Neural cell (in vitro differentiated cells): ENCODE data around the gene KCNAB1.

Experiments
- EP300 ChIP-seq: fragments of 450-650 bp; conservative IDR thresholded peaks from 2 replicates; pipeline ENCODE4 v1.6.1; 2014; ENCODE audit warnings: antibody characterized with exemption, mild to moderate bottlenecking, moderate library complexity; ENCODE audit not compliant: poor library complexity, severe bottlenecking
- EZH2 ChIP-seq: fragments of 200-600, 300-800 bp; shearing (Covaris generic), sonication (generic); IDR thresholded peaks from 2 replicates; pipeline ENCODE4 v1.6.1; 2014; ENCODE audit warnings: antibody characterized with exemption, low read length, borderline replicate concordance, mild to moderate bottlenecking; ENCODE audit not compliant: insufficient read depth, poor library complexity, severe bottlenecking
- MXI1 ChIP-seq: fragments of 450-650 bp; conservative IDR thresholded peaks from 2 replicates; pipeline ENCODE4 v1.6.1; 2014; ENCODE audit warnings: antibody characterized with exemption, mild to moderate bottlenecking; ENCODE audit not compliant: poor library complexity, severe bottlenecking
- POLR2AphosphoS5 ChIP-seq: IDR thresholded peaks from 2 replicates; pipeline ENCODE4 v1.6.1; 2012
- RAD21 ChIP-seq: fragments of 450-650 bp; conservative IDR thresholded peaks from 2 replicates; pipeline ENCODE4 v1.6.1; 2014; ENCODE audit warnings: antibody characterized with exemption, mild to moderate bottlenecking, moderate library complexity
- TAF1 ChIP-seq: IDR thresholded peaks from 2 replicates; pipeline ENCODE4 v1.6.1; 2012; ENCODE audit warnings: low read depth
- TF ChIP-seq, protein P1 (sequence below): fragments of 450-650 bp; IDR thresholded peaks from 2 replicates; pipeline ENCODE4 v1.5.1; 2014; ENCODE audit warnings: antibody characterized with exemption, mild to moderate bottlenecking, moderate library complexity; ENCODE audit not compliant: poor library complexity, severe bottlenecking
- TF ChIP-seq, protein P2 (sequence below): IDR thresholded peaks from 2 replicates; pipeline ENCODE4 v1.6.1; 2012; ENCODE audit warnings: borderline replicate concordance

DNA sequence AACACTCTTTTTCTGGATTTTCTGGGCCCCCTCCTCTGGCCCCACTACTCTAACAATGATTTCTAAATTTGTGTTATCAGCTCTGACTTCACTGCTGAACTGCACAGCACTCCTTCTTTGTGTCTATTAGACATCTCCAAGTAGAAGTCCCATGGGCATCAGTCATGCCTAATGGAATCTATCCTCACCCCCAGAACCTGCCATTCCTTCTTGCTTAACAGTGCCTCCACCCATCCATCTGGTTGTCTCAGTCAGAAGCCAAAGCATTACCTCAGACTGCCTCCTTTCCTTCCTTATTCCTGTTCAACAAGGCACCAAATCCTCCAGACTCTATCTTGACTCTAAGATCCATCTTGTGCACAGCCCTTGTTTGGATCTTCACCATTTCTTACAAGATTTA, 398.3 kb downstream of the KCNAB1 start:
- TF ChIP-seq, protein P1, sequence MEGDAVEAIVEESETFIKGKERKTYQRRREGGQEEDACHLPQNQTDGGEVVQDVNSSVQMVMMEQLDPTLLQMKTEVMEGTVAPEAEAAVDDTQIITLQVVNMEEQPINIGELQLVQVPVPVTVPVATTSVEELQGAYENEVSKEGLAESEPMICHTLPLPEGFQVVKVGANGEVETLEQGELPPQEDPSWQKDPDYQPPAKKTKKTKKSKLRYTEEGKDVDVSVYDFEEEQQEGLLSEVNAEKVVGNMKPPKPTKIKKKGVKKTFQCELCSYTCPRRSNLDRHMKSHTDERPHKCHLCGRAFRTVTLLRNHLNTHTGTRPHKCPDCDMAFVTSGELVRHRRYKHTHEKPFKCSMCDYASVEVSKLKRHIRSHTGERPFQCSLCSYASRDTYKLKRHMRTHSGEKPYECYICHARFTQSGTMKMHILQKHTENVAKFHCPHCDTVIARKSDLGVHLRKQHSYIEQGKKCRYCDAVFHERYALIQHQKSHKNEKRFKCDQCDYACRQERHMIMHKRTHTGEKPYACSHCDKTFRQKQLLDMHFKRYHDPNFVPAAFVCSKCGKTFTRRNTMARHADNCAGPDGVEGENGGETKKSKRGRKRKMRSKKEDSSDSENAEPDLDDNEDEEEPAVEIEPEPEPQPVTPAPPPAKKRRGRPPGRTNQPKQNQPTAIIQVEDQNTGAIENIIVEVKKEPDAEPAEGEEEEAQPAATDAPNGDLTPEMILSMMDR, result no peak
- TF ChIP-seq EP300 (no peak), TAF1 (no peak), MXI1 (no peak), POLR2AphosphoS5 (no peak), EZH2 (no peak), RAD21 (no peak)
- TF ChIP-seq, protein P2, sequence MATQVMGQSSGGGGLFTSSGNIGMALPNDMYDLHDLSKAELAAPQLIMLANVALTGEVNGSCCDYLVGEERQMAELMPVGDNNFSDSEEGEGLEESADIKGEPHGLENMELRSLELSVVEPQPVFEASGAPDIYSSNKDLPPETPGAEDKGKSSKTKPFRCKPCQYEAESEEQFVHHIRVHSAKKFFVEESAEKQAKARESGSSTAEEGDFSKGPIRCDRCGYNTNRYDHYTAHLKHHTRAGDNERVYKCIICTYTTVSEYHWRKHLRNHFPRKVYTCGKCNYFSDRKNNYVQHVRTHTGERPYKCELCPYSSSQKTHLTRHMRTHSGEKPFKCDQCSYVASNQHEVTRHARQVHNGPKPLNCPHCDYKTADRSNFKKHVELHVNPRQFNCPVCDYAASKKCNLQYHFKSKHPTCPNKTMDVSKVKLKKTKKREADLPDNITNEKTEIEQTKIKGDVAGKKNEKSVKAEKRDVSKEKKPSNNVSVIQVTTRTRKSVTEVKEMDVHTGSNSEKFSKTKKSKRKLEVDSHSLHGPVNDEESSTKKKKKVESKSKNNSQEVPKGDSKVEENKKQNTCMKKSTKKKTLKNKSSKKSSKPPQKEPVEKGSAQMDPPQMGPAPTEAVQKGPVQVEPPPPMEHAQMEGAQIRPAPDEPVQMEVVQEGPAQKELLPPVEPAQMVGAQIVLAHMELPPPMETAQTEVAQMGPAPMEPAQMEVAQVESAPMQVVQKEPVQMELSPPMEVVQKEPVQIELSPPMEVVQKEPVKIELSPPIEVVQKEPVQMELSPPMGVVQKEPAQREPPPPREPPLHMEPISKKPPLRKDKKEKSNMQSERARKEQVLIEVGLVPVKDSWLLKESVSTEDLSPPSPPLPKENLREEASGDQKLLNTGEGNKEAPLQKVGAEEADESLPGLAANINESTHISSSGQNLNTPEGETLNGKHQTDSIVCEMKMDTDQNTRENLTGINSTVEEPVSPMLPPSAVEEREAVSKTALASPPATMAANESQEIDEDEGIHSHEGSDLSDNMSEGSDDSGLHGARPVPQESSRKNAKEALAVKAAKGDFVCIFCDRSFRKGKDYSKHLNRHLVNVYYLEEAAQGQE, result no peak
